NCI-H2171 treated with DMSO at 0.1 percent for 48 hours (cell line): ENCODE results near the gene SLC29A3.

Experiments
- DNase-seq: peaks from one replicate; lab custom pipeline; 2025; lab: John Stamatoyannopoulos, UW

The SLC29A3 gene

DNA sequence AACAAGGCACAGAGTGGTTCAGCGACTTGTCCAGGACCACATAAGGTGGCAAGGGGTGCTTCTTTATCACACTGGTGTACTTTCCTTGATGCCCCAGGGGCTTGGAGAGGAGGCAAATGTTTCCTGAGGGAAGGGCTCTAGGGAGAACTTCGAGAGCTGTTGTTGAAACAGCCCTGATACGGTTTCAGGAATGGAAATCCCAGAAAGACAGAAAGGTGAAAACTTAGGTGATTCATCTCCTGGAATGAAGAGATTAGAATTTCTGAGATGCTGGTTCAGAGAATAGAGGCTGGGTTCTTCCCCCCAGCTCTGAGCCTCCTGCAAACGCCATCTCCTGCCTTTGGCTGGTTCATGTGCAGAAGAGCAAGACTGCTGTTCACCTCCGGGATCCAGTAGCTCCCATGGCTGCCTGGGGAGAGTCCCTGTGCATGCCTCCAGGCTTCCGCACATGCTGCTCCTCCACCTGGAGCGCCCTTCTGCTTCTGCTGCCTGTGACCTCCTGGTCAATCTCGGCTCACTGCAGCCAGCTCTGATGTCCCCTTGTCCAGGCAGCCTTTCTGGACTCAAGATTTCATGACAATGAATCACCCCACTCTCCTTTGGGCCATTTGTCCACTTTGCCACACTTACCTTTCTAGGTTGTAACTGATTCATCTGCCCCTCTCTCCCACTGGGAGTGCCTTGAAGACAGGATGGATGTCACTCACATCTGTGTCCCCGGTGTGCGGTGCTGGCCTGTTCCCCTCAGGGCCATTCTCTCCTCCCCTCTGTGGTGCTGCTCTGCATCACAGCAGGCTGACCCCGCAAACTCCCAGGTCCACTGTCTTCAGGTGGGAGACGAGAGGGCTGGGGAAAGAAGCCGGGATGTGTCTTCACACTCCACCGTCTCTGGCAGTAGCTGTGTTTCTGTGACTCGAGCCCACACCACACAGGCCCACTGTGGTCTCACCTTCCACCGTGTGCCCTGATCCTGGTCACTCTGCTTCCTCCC, 74.0 kb downstream of the SLC29A3 start:
- no peak for DNase-seq

DNA sequence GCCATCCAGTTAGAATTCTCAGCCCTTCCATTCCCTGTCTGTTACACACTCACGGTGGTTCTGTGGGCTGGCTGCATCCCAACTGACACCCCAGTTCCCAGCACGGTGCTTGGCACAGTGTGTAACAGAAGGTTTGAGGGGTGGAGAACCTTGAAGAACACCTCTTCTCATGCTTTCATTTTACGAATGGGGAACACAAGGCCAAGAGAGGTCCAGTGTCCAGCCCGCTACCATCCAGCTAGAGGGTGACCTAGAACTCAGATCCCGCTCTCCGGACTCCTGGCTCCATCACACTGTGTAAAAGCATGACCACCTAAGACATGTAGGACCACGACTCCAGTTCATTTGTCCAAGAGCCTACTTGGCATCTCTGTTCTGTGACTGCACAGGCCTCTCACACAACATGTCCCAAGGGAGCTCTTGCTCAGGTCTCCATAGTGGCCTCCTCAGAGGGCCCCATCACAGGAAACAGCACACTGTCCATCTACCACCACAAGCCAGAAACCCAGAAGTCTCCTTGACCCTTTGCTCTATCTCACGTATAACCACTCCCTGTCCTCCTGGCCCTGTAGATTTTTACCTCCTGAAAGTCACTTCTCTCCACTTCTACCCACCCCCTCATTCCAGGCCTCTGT, 74.9 kb downstream of the SLC29A3 start:
- DNase-seq, result no peak

- DNase-seq, result peak; percentile 55
Measured at GRCh38 chr10:71394926-71395562, 76.0 kb downstream of the SLC29A3 start.

- no peak for DNase-seq
Measured at GRCh38 chr10:71395621-71396020, 76.6 kb downstream of the SLC29A3 start.

DNA sequence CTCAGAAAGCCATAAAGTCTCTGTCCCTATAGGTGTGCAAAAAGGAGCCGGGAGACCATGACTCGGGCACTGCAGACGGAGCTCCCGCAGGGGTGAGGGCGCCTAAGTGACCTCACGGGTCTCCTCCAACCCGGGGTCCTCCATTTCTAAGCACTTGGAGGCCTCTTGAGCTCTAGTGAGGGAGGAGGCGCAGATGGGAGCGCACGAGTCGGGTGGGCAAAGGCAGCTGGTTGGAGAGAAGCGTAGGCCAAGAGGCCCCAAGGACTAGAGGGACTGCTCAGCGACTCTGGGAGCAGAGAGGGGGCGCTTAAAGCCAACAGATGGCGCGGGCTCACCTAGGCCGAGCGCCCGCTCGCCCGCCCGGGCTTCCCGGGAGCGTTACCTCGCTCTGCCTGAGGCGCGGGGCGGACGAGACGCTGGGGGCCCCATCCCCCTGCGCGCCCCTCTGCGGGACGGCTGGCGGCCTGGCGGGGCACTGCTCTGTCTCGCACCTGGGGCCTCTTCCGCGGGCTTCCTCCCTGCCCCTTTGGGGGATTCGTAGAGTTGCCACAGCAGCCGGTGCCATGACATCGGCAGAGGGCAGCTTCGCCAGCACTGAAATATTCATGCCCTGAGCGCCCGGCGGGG, 77.1 kb downstream of the SLC29A3 start:
- DNase-seq, result peak; percentile 85

GRCh38 chr10:71396711-71397295, 77.7 kb downstream of the SLC29A3 start, which contains the start of gene CDH23:
Gene CDH23 (plus strand): TSS chr10:71396920. CDS start chr10:71439832, 42,912 bp downstream.
- DNase-seq, result peak; percentile 59

DNA sequence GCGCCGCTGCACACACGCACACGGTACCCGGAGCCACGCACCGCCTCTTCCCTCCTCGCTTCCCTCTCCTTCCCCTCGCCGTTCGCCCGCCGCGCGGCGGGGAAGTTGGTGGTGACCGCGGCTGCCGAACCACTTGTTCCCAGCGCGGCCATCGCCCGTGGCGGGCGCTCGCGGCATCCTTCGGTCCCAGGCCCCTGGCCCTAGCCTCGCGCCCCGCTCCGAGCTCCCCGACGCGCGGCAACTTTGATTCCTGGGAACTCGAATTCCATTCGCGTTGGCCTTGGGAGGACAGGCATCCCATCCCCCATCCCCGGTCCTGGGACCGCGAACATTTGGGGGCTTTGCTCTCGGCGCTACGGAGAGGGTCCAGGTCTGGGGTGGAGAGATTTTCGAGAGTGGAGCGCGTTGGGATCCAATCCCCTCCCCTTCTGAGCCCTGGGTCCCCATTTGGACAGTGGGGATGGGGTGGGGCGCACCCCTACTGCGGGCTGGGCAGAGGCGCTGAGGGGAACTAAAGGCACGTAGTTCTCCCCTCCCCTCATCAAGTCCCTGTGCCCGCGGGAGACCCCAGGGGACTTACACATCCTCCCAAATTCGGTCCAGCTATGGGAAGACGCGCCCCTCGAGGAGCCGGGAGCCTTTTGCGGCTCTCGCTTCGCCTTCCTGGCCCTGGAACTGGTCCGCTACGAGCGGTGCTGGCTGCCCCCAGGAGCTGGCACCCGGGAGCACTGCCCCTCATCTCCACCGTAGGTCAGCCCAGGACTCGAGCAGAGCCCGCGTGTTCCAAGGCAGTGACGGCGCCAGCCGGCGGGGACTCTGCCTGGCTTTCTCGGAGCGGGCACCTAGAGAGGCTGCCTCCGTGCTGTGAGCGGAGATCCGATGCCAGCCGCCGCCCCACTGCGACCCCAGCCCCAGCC, 78.5 kb downstream of the SLC29A3 start:
- peak; percentile 7 for DNase-seq

DNA sequence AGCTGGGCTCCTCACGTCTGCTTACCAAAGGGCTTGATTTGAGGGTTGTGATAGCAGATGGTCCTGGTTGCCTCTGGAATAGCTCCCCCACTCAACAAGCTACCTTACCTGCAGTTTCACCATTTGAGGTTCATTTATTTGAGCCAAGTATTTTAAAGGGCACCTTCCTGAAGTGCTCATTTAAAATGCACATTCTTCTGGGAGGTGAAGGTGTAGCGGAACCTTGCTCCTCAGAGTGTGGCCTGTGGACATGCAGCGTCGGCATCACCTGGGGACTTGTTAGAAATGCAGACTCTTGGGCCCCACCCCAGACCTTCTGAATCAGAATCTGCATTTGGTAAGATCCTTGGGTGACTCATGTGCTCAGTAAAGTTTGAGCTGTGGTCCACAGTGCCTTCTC, 79.9 kb downstream of the SLC29A3 start:
- peak; percentile 23 for DNase-seq

- no peak for DNase-seq
Measured at GRCh38 chr10:71399946-71400345, 80.9 kb downstream of the SLC29A3 start.

DNA sequence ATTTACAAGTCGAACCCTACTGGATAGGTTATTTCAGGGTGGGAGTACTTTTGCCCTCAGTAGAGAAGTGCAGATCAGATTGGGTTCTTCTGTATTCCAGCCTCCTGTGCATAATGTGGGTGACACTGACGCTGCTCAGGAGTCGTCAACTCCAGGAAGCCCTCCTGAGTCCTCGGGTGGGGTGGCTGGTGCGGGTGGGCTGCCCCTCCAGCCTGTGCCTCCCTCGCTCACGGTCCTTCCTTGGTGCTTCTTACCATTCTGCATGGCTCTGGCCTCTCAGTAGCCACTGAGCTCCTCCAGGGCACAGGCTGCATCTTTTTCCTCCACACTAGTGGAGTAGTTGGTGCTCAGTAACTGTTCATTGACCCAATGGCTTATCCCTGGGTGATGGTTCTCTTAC, 82.0 kb downstream of the SLC29A3 start:
- DNase-seq, result no peak

- no peak for DNase-seq
Measured at GRCh38 chr10:71402005-71402404, 82.9 kb downstream of the SLC29A3 start.

GRCh38 chr10:71404503-71405295, 85.6 kb downstream of the SLC29A3 start:
- no peak for DNase-seq

DNA sequence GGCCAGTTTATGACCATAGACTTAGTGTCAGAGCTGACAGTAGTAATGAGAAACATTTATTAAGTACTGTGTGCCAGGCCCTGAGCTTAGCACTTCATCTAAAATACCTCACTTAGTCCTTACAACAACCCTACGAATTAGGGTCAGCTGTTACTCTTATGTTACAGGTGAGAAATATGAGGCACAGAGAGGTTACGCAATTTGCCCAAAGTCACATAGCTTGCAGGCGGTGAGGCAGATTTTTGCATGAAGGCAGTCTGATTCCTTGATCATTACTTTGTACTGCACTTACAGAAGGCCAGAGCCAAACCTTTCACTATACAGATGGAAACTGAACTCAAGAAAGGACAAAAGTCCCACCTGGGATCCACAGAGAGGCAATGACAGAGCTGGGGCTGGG, 87.8 kb downstream of the SLC29A3 start:
- no peak for DNase-seq

DNA sequence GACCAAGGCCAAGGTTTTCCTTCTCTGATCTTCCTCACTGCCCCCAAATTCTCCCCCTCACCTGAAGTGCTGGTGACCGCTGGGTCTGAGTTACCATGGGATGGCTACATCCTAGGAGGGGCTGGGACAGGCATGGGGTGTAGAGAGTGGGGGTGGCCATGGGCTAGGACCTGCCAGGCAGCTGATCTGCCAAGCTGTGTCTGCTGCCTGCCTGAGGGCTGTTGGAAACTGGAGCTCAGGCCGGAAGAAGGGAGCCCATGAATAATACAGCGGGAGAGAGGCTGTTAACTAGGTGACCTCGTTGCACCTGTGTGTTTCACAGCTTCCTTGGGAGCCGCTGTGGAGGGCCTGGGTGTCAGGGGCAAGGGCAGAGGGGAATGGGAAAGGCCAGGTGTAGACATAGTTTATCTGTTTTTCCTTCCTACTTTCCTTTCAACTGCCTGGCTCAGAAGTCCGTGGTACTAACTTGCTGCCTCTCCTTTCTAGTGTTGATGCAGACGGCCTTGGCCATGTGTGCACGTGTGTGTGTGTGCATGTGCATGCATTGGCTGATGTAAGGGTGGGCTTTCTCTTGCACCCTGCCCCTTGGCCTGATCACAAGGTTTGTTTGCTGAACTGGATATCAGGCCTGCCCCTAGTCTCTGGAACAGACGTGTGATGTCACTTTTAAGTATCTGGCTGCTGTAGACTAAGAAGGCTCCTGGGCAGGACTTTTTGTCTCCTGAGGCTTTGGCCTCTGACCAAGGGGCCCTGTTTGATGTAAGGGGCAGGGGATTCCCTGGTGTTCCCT, 89.6 kb downstream of the SLC29A3 start:
- no peak for DNase-seq

DNA sequence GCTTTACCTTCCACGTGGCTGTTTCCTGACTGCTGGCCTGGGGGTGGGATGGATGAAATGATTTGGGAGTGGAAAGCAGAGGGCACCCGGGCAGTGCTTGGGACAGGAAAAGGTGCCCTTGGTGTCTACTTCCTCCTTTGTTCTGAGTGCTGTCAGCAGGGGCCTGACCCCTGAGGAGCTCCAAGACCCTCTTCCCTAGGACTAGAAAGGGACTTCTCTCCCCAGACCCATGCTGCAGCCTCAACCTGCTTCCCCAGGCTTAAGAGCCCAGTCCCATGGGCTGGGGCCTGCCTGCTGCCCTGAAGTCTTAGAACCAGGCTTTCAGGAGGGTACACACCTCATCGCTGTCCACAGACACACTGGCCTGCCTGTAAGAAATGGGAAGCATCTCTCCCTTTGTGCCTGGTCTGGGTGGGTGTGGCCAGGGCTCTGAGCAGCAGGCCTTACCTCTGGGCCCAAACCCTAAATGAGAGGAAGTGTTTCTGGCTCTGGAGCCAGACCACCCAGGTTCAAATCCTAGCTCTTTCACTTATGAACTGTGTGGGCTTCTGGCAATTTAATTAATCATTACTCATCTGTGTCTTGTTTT, 90.6 kb downstream of the SLC29A3 start:
- no peak for DNase-seq
